HG03159 (cell line): ENCODE data around the gene PPP1R37.

Experiments used
- ATAC-seq: cut with Tn5 transposase; IDR thresholded peaks from one replicate; pipeline ENCODE4 v1.9.1; 2021; ENCODE audit warnings: mild to moderate bottlenecking, moderate library complexity; ENCODE audit not compliant: unreplicated experiment

PPP1R37 gene, protein sequence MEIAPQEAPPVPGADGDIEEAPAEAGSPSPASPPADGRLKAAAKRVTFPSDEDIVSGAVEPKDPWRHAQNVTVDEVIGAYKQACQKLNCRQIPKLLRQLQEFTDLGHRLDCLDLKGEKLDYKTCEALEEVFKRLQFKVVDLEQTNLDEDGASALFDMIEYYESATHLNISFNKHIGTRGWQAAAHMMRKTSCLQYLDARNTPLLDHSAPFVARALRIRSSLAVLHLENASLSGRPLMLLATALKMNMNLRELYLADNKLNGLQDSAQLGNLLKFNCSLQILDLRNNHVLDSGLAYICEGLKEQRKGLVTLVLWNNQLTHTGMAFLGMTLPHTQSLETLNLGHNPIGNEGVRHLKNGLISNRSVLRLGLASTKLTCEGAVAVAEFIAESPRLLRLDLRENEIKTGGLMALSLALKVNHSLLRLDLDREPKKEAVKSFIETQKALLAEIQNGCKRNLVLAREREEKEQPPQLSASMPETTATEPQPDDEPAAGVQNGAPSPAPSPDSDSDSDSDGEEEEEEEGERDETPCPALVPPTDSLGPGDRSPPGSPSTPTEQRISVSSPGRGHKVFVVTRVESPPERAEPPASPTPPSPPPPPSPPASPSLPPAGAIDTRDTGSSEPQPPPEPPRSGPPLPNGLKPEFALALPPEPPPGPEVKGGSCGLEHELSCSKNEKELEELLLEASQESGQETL

DNA sequence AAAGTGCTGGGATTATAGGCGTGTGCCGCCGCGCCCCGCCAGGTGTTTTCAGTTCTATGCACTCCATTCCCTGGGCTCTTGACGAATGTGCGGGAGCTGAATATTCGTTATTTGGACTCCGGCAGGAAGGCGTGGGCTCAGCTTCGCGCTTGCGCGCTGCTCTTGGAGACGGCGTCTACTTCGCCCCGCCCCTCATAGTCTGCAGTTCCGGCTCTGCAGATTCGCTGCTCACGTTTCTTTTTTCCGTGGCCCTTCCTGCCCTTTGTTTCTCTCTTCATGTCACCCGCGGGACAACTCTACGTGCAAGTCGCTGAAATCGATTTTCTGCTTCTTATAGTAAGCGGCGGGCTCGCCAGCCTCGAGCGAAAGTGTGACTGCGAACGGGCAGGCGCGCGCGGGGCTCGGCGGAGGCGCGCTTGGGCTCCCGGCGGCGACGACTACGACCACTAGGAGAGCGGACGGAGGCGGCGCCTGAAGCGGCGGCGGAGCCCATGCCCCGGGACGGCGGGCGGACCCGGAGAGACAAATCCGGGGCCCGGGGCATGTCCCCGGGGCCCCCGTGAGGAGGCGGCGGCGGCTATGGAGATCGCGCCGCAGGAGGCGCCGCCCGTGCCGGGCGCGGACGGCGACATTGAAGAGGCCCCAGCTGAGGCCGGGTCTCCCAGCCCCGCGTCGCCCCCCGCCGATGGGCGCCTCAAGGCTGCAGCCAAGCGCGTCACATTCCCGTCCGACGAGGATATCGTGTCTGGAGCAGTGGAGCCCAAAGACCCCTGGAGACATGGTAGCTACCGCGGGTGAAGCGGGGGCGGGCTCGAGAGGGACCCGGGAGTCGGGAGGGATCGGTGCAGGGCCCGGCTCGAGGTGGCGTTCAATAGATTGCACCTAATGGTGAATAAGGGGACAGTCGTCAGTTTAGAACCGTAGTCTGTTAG lies at the start of gene PPP1R37:
PPP1R37 (plus strand) TSS at position 433 of the 932 bp plus-strand sequence; CDS start at position 580, 147 bp downstream.
- ATAC-seq: peak; percentile 56

DNA sequence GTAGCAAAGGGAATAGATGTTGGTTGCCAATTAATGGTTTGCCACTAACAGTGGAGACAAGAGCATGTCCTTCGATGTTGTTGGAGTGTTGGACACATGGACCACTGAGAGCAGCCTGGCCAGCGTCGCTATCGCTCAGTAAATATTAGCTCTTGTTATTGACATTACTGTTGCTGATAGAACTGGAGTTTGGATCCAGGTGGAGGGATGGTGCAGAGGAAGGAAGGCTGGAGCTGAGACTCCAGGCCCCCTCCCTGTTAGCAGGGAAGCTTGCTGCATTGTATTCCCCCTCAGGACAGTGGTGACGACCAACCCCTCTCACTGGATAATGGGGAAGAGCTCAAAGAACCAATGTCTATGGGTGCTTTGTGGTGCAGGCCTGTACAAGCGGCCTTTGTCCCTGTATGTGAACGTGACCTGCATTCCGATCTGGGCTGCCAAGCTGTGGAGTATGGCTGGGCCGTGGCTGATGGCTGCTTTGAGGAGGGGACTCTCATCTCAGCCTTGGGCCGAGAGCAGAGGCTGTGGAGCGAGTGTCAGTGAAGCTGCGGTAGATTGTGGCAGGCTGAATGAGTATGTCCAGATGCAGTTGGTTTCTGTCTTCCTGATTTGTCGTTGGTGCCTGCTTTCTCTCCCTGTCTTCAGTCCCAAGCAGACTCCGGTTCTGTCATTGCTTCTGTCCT lies 47.2 kb upstream of the PPP1R37 start:
- ATAC-seq: no peak

GRCh38 chr19:45046355-45046754 lies 46.6 kb upstream of the PPP1R37 start:
- ATAC-seq: no peak

DNA sequence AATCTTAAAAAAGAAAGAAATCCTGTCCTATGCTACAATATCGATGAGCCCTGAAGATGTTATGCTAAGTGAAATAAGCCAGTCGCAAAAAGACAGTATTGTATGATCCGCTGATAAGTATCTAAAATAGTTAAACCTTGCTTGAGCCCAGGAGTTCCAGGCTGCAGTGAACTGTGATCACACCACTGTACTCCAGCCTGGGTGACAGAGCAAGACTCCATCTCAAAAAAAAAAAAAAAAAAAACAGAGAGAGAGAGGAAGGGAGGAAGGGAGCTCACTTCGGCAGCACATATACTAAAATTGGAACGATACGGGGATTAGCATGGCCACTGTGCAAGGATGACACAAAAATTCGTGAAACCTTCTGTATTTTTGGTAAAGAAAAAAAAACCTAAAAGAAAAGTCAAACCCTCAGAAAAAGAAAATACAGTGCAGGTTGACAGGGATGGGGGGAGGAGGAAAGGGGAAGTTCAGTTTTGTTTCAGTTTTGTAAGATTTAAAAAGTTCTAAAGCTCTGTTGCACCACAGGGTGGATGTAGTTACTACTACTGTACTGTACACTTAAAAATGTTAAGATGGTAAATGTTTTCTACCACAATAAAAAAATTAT lies 45.7 kb upstream of the PPP1R37 start:
- no peak for ATAC-seq

GRCh38 chr19:45049073-45049736 lies 43.8 kb upstream of the PPP1R37 start:
- ATAC-seq: no peak

DNA sequence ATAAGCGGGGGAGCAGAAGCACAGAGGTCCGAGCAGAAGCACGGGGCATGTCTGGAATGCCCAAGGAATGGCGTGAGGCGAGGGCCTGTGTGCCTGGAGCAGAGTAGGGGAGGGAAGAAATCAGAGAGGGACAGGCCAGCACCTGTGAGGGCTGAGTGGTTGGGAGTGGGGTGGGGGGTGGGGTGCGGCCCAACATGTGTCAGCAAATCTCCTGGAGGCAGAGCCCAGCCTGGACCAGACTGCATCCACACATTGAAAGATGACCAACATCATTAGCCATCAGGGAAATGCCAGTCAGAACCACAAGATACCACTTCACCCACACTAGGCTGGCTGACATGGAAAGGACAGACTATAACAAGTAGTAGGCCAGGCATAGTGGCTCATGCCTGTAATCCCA lies 42.9 kb upstream of the PPP1R37 start:
- no peak for ATAC-seq

- no peak for ATAC-seq
These were observed 40.9 kb upstream of the PPP1R37 start for GRCh38 chr19:45051929-45052579.

DNA sequence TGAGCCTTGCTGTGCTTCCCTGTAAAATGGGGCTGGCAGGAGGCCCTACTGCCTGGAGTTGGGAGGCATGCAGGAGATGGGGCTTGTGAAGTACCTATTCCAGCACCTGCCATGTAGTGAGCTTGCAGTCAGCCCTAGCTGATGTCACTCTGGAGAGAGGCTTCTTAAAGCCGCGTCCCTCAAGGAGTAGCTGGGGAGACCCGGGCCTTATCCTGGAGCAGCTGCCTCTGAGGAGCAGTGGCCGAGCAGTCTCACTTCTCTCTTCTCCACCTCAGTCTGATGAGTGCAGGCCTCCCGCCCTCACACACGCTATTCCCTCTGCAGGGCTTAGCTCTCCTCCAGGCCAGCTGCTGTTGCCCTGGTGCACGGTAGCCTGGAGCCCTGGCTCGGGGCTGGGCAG lies 36.1 kb upstream of the PPP1R37 start:
- no peak for ATAC-seq

DNA sequence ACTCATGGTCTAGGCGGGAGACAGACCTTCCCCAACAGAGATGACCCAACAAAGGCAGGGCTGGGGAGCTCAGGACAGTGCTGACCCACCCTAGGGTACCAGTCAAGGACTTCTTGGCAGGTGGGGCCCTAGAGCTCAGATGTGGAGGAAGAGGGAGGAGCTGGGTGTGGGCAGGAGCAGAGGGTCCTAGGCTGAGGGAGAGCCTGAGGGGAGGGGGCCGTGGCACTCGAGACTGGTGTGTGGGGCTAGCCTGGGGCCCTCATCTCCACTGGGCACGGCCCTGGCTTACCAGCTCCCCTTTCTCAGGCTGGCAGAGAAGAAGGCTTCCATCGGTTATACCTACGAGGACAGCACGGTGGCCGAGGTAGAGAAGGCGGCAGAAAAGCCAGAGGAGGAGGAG lies 35.5 kb upstream of the PPP1R37 start:
- ATAC-seq: no peak

- ATAC-seq: no peak
These were observed 34.3 kb upstream of the PPP1R37 start for GRCh38 chr19:45058622-45059159.

GRCh38 chr19:45059258-45059965 lies 33.6 kb upstream of the PPP1R37 start:
- ATAC-seq: no peak

GRCh38 chr19:45061965-45062364 lies 31.0 kb upstream of the PPP1R37 start:
- no peak for ATAC-seq

GRCh38 chr19:45063851-45064801 lies 28.9 kb upstream of the PPP1R37 start:
- ATAC-seq: no peak

- no peak for ATAC-seq
These were observed 25.9 kb upstream of the PPP1R37 start for GRCh38 chr19:45066921-45067661.

DNA sequence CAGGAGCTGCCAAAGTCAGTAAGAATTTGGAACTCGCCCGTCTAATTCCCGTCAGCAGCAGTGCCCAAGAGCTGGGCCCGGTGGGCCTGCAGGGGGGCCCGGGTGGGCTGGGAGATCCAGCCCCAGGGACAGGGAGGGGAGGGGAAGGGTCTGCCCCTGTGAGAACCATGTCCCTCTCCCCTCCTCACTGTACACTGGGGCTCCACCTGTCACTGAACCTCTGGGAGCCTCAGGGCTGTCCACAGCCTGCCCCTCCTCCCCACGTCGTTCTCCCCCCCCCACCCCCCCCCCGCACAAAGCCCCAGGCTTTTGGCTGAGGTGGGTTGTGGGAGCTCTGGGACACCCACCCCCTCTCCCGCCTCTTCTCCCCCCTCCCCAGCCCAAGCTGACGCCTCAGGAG lies 24.9 kb upstream of the PPP1R37 start:
- ATAC-seq: no peak

DNA sequence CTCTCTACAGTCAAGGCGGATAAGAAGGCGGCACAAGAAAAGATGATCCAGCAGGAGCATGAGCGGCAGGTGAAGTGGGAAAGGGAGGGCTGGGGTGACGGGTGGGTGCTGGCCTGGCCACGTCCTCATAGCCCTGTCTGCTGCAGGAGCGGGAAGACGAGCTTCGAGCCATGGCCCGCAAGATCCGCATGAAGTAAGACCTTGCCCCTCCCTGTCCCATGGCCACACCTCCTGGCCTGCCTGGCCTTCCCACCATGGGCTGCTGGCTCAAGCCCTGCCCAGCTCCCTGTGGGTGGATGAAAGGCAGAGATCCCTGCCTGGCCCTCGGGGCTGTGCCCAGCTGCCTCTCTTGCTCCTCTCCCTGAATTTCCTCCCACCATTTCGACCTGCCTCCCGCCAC lies 23.9 kb upstream of the PPP1R37 start:
- no peak for ATAC-seq
